Nephron (organoid): ENCODE measurements around the gene MMP2.

Source experiments
- H3K27ac Mint-ChIP-seq, 3 experiments: 2 replicates each; pipeline ENCODE4 v1.8.0; 2020; ENCODE audit warnings: mixed read lengths in 3 of 3, mild to moderate bottlenecking in 2 of 3, moderate library complexity in 1 of 3
- H3K27me3 Mint-ChIP-seq: 2 replicates; pipeline ENCODE4 v1.8.0; 2021; ENCODE audit warnings: low read depth, mild to moderate bottlenecking, moderate library complexity, mixed read lengths
- H3K36me3 Mint-ChIP-seq: 2 replicates; pipeline ENCODE4 v1.8.0; 2020; ENCODE audit warnings: low read depth, mixed read lengths
- H3K4me1 Mint-ChIP-seq: 2 replicates; pipeline ENCODE4 v1.8.0; 2020; ENCODE audit warnings: mixed read lengths
- H3K4me3 Mint-ChIP-seq, 3 experiments: 2 replicates each; pipeline ENCODE4 v1.8.0; 2020; ENCODE audit warnings: mild to moderate bottlenecking in 3 of 3, mixed read lengths in 3 of 3, moderate library complexity in 2 of 3
- H3K9me3 Mint-ChIP-seq: 2 replicates; pipeline ENCODE4 v1.8.0; 2020; ENCODE audit warnings: mixed read lengths
- CTCF ChIP-seq, 3 experiments: fragments of 200-600 bp; sonication (generic); IDR thresholded peaks; one replicate each; pipeline ENCODE4 v1.5.0; 2021; ENCODE audit warnings: antibody characterized with exemption in 3 of 3; ENCODE audit not compliant: unreplicated experiment in 3 of 3

MMP2 gene

GRCh38 chr16:55506083-55506482 is 27.1 kb downstream of the MMP2 start:
- peaks cover 33% of the 10 kb centered on the region for H3K4me1 Mint-ChIP-seq
- H3K9me3 Mint-ChIP-seq = peaks cover 2% of the 10 kb centered on the region
- no peak overlapping the region for H3K27ac Mint-ChIP-seq
- no peak for TF ChIP-seq CTCF (IDR thresholded peaks at IDR 0.05; ENCODE audit: unreplicated experiment in 3 of 3)
- H3K36me3 Mint-ChIP-seq = peaks cover 40% of the 10 kb centered on the region
- H3K4me3 Mint-ChIP-seq = no peak overlapping the region
- H3K27me3 Mint-ChIP-seq = no peaks in the 10 kb centered on the region

- Mint-ChIP-seq H3K27me3 (no peaks in the 10 kb centered on the region), H3K9me3 (peaks cover 3% of the 10 kb centered on the region), H3K4me1 (peaks cover 27% of the 10 kb centered on the region), H3K27ac (no peak overlapping the region), H3K36me3 (peaks cover 35% of the 10 kb centered on the region), H3K4me3 (no peak overlapping the region)
- TF ChIP-seq CTCF (IDR thresholded peaks at IDR 0.05; ENCODE audit: unreplicated experiment in 3 of 3) = no peak
Observed at GRCh38 chr16:55506708-55507107, 27.7 kb downstream of the MMP2 start.

GRCh38 chr16:55508271-55508921 is 29.4 kb downstream of the MMP2 start:
- no peaks in the 10 kb centered on the region for H3K27me3 Mint-ChIP-seq
- no peak for TF ChIP-seq CTCF (IDR thresholded peaks at IDR 0.05; ENCODE audit: unreplicated experiment in 3 of 3)
- H3K36me3 Mint-ChIP-seq = peaks cover 50% of the 10 kb centered on the region
- peak overlapping the region; percentile 75 to 81 (median 81) for H3K4me3 Mint-ChIP-seq
- H3K9me3 Mint-ChIP-seq = peaks cover 19% of the 10 kb centered on the region
- H3K4me1 Mint-ChIP-seq = peaks cover 10% of the 10 kb centered on the region
- H3K27ac Mint-ChIP-seq = peak overlapping the region in 1 of 3 experiments; percentile 19

- Mint-ChIP-seq H3K27me3 (no peaks in the 10 kb centered on the region), H3K9me3 (peaks cover 23% of the 10 kb centered on the region), H3K27ac (peak within 1 kb of the TSS in 1 of 3 experiments; percentile 19), H3K36me3 (peaks cover 45% of the 10 kb centered on the region), H3K4me3 (peak within 1 kb of the TSS; percentile 75 to 81 (median 81)), H3K4me1 (peaks cover 6% of the 10 kb centered on the region)
- no peak for TF ChIP-seq CTCF (IDR thresholded peaks at IDR 0.05; ENCODE audit: unreplicated experiment in 3 of 3)
Observed at GRCh38 chr16:55508941-55509931, 30.2 kb downstream of the MMP2 start, which contains the start of gene LPCAT2. Gene LPCAT2 (plus strand): TSS chr16:55509072. CDS start chr16:55509182, 110 bp downstream.

- no peak for TF ChIP-seq CTCF (IDR thresholded peaks at IDR 0.05; ENCODE audit: unreplicated experiment in 3 of 3)
- peaks cover 30% of the 10 kb centered on the region for H3K9me3 Mint-ChIP-seq
- H3K4me3 Mint-ChIP-seq = peak overlapping the region; percentile 75 to 81 (median 81)
- H3K4me1 Mint-ChIP-seq = peaks cover 6% of the 10 kb centered on the region
- H3K36me3 Mint-ChIP-seq = peaks cover 52% of the 10 kb centered on the region
- no peaks in the 10 kb centered on the region for H3K27me3 Mint-ChIP-seq
- H3K27ac Mint-ChIP-seq = no peak overlapping the region
Observed at GRCh38 chr16:55510185-55510805, 31.3 kb downstream of the MMP2 start.
